GM21825 (cell line): ENCODE measurements around the gene GPX5.
"Not testable (repeated sequence)": the region's sequence is repeated elsewhere in the genome, so short reads cannot be mapped to it uniquely, and the experiment has no call there.

ENCODE experiments used
- ATAC-seq: cut with Tn5 transposase; IDR thresholded peaks from one replicate; pipeline ENCODE4 v1.9.1; 2021; ENCODE audit warnings: mild to moderate bottlenecking, moderate library complexity; ENCODE audit not compliant: unreplicated experiment

Gene GPX5

GRCh38 chr6:28525496-28526039 is at the start of gene GPX5:
Gene GPX5 (plus strand): TSS chr6:28525881. CDS start chr6:28526014, 133 bp downstream.
- ATAC-seq: no peak

GRCh38 chr6:28478518-28478917 is 47.2 kb upstream of the GPX5 start:
- no peak for ATAC-seq

GRCh38 chr6:28480253-28480932 is 45.3 kb upstream of the GPX5 start:
- ATAC-seq: no peak

- ATAC-seq: no peak
Observed at GRCh38 chr6:28485482-28485881, 40.2 kb upstream of the GPX5 start.

GRCh38 chr6:28486533-28486932 is 39.1 kb upstream of the GPX5 start:
- no peak for ATAC-seq

- ATAC-seq: no peak
Observed at GRCh38 chr6:28486988-28487742, 38.5 kb upstream of the GPX5 start.

- ATAC-seq: no peak
Observed at GRCh38 chr6:28488916-28489365, 36.7 kb upstream of the GPX5 start.

- no peak for ATAC-seq
Observed at GRCh38 chr6:28489366-28490204, 36.1 kb upstream of the GPX5 start.

GRCh38 chr6:28490205-28490890 is 35.3 kb upstream of the GPX5 start:
- no peak for ATAC-seq

GRCh38 chr6:28491984-28492317 is 33.7 kb upstream of the GPX5 start:
- ATAC-seq: no peak

GRCh38 chr6:28496099-28496779 is 29.4 kb upstream of the GPX5 start:
- ATAC-seq: no peak

GRCh38 chr6:28497306-28497705 is 28.4 kb upstream of the GPX5 start:
- no peak for ATAC-seq

- no peak for ATAC-seq
Observed at GRCh38 chr6:28497893-28498292, 27.8 kb upstream of the GPX5 start.

- no peak for ATAC-seq
Observed at GRCh38 chr6:28501259-28501658, 24.4 kb upstream of the GPX5 start.

- ATAC-seq: not testable (repeated sequence)
Observed at GRCh38 chr6:28502136-28502535, 23.5 kb upstream of the GPX5 start.

- not testable (repeated sequence) for ATAC-seq
Observed at GRCh38 chr6:28502709-28503305, 22.9 kb upstream of the GPX5 start.

GRCh38 chr6:28505733-28506132 is 19.9 kb upstream of the GPX5 start:
- no peak for ATAC-seq

- ATAC-seq: no peak
Observed at GRCh38 chr6:28506807-28507475, 18.7 kb upstream of the GPX5 start.

- no peak for ATAC-seq
Observed at GRCh38 chr6:28511628-28512300, 13.9 kb upstream of the GPX5 start.
